Panc1 (cell line): ENCODE results near the gene CFAP141. TPM values are rescaled to one million over a fixed set of nuclear protein-coding genes. Genes with fewer than 3 reads are reported as not detected.

ENCODE experiments used
- ATAC-seq: fragments of 200-7000 bp; cut with Tn5 transposase; 2 replicates; pipeline ENCODE4 v1.9.1; 2020; ENCODE audit warnings: mild to moderate bottlenecking, moderate library complexity
- BruUV-seq: library from RNA; stranded (reverse); fragments of 400-500 nt; replicated peaks from 2 replicates; lab custom pipeline; 2021; lab: Mats Ljungman, UMichigan
- CTCF ChIA-PET: fragments of 300-600 bp; sonication (Branson Sonifier 250); formaldehyde crosslinking; loops from one replicate; lab custom pipeline; 2022; ENCODE audit warnings: antibody characterized with exemption; lab: Charles Lee
- POLR2A ChIA-PET: fragments of 300-600 bp; sonication (Branson Sonifier 250); formaldehyde crosslinking; loops from one replicate; lab custom pipeline; 2022; ENCODE audit warnings: antibody characterized with exemption; lab: Charles Lee
- DNase-seq: peaks from one replicate; pipeline ENCODE4 v3.0.0-alpha.2; 2010; ENCODE audit warnings: low read depth, low spot score
- H3K27ac ChIP-seq: 2 replicates; pipeline ENCODE4 v1.5.1; 2011; ENCODE audit warnings: mild to moderate bottlenecking, low read length, inconsistent platforms
- H3K27me3 ChIP-seq: fragments of 200-500 bp; sonication (Bioruptor generic); 2 replicates; pipeline ENCODE4 v1.6.0; 2014; ENCODE audit warnings: low read length, inconsistent platforms; ENCODE audit not compliant: control insufficient read depth, insufficient read depth
- H3K36me3 ChIP-seq: fragments of 200-500 bp; sonication (Bioruptor generic); 2 replicates; pipeline ENCODE4 v1.5.1; 2014; ENCODE audit warnings: inconsistent platforms, mild to moderate bottlenecking, low read length, moderate library complexity; ENCODE audit not compliant: control insufficient read depth, insufficient read depth
- H3K4me1 ChIP-seq: 2 replicates; pipeline ENCODE4 v1.5.1; 2011; ENCODE audit warnings: inconsistent platforms, mild to moderate bottlenecking, low read length, moderate library complexity; ENCODE audit not compliant: control insufficient read depth, insufficient read depth
- H3K4me3 ChIP-seq, 2 experiments: 2 replicates each; pipeline ENCODE4 v1.5.1; 2011 to 2012; ENCODE audit warnings: low read depth in 2 of 2, low read length in 2 of 2, mild to moderate bottlenecking in 2 of 2, inconsistent platforms in 1 of 2, moderate library complexity in 1 of 2
- H3K9me3 ChIP-seq: fragments of 200-500 bp; sonication (Bioruptor generic); 2 replicates; pipeline ENCODE4 v1.5.1; 2014; ENCODE audit warnings: low read depth, mild to moderate bottlenecking, inconsistent platforms, low read length, moderate library complexity; ENCODE audit not compliant: control insufficient read depth, insufficient read depth
- CTCF ChIP-seq: fragments of 450-650 bp; IDR thresholded peaks from 2 replicates; pipeline ENCODE4 v1.5.1; 2017; ENCODE audit warnings: mild to moderate bottlenecking
- POLR2AphosphoS5 ChIP-seq: IDR thresholded peaks from 2 replicates; pipeline ENCODE4 v1.6.1; 2012; ENCODE audit warnings: mild to moderate bottlenecking, low read depth, low read length, moderate library complexity
- REST ChIP-seq, 2 experiments: IDR thresholded peaks; 2 replicates each; pipeline ENCODE4 v1.6.1; 2011 to 2012; ENCODE audit warnings: low read depth in 2 of 2, control low read depth in 1 of 2, low read length in 1 of 2, mild to moderate bottlenecking in 1 of 2, moderate library complexity in 1 of 2; ENCODE audit not compliant: insufficient read depth in 1 of 2
- SIN3A ChIP-seq: IDR thresholded peaks from 2 replicates; pipeline ENCODE4 v1.6.1; 2012; ENCODE audit warnings: low read depth, mild to moderate bottlenecking, low read length, moderate library complexity, borderline replicate concordance; ENCODE audit not compliant: insufficient read depth
- TCF7L2 ChIP-seq: IDR thresholded peaks from 2 replicates; pipeline ENCODE4 v1.6.1; 2011; ENCODE audit warnings: mild to moderate bottlenecking, low read depth, low read length, inconsistent platforms
- in situ Hi-C: cut with HindIII; loops from 2 replicates; pipeline ENCODE4 v1.10.0; 2016; ENCODE audit warnings: low sequenced_read_pairs, low pct_unique_long_range_greater_than_20kb
- intact Hi-C: fragments of 100-400 bp; cut with micrococcal nuclease; formaldehyde crosslinking; loops from one replicate; pipeline ENCODE4 v1.10.0; 2022; ENCODE audit not compliant: unreplicated experiment
- total RNA-seq: library from RNA; stranded (reverse); gene quantifications from one replicate; pipeline ENCODE4 v1.2.1, GENCODE V29; 2021; ENCODE audit not compliant: unreplicated experiment

CFAP141 gene
- total RNA-seq, 1 experiment from 2014 or later: not detected

GRCh38 chr1:154241703-154242351 lies 35.7 kb upstream of the CFAP141 start:
- Histone ChIP-seq H3K36me3 (peaks cover 57% of the 10 kb centered on the region), H3K9me3 (no peaks in the 10 kb centered on the region), H3K27ac (no peak overlapping the region), H3K4me1 (no peaks in the 10 kb centered on the region), H3K27me3 (no peaks in the 10 kb centered on the region), H3K4me3 (no peak overlapping the region)
- TF ChIP-seq SIN3A (no peak), TCF7L2 (no peak), POLR2AphosphoS5 (no peak), REST (IDR thresholded peaks at IDR 0.05; ENCODE audit: insufficient read depth in 1 of 2, low read depth in 2 of 2, low read length in 1 of 2) (no peak), CTCF (no peak)
- BruUV-seq: no TSS peak
- DNase-seq: no peak
- ATAC-seq: no peak
- in situ Hi-C loops (no loop called here), intact Hi-C loops (no loop called here)
- ChIA-PET POLR2A (interaction anchor here (0.5 kb wide), 1 partner anchor 9 kb away, joined by 4 read pairs; no protein-coding TSS in a partner anchor), CTCF (no interaction called here)

- Histone ChIP-seq H3K27me3 (no peaks in the 10 kb centered on the region), H3K36me3 (peaks cover 57% of the 10 kb centered on the region), H3K9me3 (no peaks in the 10 kb centered on the region), H3K27ac (no peak overlapping the region), H3K4me3 (no peak overlapping the region), H3K4me1 (no peaks in the 10 kb centered on the region)
- no TSS peak for BruUV-seq
- ATAC-seq: no peak
- in situ Hi-C loops (no loop called here), intact Hi-C loops (no loop called here)
- ChIA-PET CTCF (interaction anchor here (0.9 kb wide), 1 partner anchor 240 kb away, joined by 4 read pairs; no protein-coding TSS in a partner anchor), POLR2A (interaction anchor here (0.7 kb wide), 1 partner anchor 18 kb away, joined by 5 read pairs; no protein-coding TSS in a partner anchor)
- TF ChIP-seq SIN3A (no peak), REST (IDR thresholded peaks at IDR 0.05; ENCODE audit: insufficient read depth in 1 of 2, low read depth in 2 of 2, low read length in 1 of 2) (no peak), TCF7L2 (no peak), CTCF (no peak), POLR2AphosphoS5 (no peak)
- DNase-seq: no peak
These were observed 34.2 kb upstream of the CFAP141 start for GRCh38 chr1:154240294-154240833.
